Activated CD4-positive, alpha-beta T cell treated with anti-CD3 and anti-CD28 coated beads, Interleukin-2, Interleukin-4, amounts not matched to agents 100 ng/mL and 50 ng/mL, durations not matched to agents 16 hours and 8 hours (primary cell): ENCODE data around the gene CD151.

Experiments
- DNase-seq: peaks from one replicate; pipeline ENCODE4 v3.0.0-alpha.2; 2020; ENCODE audit warnings: low spot score

CD151 gene

GRCh38 chr11:832529-833113, at the start of gene CD151:
CD151 (plus strand) TSS chr11:832952; CDS start chr11:836070, 3,118 bp downstream.
- DNase-seq = no peak

DNA sequence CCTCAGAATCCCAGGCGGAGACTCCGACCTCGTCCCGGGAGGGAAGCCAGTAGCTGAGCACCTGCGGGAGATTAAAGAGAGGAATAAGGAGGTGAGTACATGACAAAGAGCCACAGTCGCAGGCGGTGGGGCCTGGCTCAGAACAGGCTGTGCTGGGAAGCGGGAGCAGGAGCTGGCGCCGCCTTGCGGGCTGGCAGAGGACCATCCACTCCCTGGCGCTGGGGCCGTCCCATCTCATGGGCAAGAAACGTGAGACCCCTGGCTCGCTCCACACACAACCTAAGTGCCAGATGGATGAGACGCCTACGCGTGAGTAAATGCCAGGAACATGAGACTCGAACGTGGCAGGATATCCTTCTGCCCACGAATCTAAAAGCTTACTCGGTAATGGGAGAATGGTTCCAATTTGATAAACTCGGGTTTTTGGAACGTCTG, 49.2 kb upstream of the CD151 start:
- DNase-seq = no peak

DNA sequence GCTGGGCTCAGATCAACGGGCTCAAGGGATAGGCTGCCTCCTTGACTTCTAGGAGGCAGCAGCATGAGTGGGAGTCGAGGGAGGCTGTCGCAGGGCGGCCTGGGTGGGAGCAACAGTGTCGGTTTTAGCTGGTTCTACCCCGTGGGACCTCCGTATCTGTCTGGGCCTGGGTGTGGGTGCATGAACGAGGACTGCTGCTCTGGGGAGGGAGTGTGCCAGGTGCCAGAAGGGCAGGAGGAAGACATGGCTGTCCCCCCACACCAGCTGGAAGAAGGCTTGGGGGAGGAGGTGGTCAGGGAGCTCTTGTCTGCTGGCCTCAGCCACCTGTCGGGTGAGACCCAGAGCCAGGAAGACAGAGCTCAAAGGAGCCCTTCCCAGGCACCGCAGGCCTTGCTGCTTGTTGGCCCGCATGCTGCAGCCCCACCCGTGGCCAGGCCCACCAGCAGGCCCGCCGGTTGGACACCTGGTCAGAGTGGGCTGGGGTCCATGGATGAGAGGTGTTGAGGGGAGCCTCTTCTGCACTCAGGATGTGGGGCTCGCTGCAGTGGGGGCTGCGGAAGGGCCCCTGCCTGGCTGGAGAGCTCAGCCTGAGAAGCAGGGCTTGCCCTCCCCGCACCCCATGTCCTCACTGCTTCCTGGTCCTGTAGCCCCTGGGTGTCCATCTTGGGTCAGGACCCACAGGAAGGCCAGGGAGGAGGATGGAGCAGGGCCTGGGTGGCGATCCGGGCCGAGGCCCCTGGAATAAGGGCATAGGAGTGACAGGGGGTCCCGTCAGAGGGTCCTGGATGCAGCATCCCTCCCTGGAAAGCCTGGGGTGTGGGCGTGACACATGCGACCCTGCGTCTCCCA, 46.3 kb upstream of the CD151 start:
- no peak for DNase-seq

DNA sequence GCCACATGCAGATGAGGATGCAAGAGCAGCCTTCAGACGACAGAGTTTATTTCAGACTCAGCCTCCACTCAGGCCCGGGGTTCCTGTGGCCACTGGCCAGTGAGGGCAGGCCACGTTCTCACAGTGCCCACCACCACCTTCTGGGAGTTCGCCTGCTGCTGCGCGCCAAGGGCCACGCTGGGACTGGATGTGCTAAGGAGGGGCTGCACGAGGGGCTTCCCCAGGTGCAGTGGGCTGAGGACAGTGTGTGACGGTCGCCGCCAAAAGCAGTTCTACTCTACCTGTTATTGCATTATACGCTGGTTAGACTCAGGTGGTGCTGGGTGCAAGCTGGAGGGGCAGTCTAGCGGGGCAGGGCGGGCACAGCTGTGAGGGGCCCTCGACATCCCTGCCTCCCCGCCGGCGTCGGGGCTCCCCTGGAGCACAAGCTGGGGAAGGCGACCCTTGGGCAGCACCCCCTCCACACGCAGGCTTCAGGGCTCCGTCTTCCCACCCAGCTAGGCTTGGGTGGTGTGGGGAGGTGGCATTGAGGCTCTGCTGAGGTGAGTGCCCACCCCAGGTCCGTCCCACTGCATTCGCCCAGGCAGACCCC, 45.6 kb upstream of the CD151 start:
- no peak for DNase-seq

GRCh38 chr11:788009-788640, 44.6 kb upstream of the CD151 start:
- no peak for DNase-seq

DNA sequence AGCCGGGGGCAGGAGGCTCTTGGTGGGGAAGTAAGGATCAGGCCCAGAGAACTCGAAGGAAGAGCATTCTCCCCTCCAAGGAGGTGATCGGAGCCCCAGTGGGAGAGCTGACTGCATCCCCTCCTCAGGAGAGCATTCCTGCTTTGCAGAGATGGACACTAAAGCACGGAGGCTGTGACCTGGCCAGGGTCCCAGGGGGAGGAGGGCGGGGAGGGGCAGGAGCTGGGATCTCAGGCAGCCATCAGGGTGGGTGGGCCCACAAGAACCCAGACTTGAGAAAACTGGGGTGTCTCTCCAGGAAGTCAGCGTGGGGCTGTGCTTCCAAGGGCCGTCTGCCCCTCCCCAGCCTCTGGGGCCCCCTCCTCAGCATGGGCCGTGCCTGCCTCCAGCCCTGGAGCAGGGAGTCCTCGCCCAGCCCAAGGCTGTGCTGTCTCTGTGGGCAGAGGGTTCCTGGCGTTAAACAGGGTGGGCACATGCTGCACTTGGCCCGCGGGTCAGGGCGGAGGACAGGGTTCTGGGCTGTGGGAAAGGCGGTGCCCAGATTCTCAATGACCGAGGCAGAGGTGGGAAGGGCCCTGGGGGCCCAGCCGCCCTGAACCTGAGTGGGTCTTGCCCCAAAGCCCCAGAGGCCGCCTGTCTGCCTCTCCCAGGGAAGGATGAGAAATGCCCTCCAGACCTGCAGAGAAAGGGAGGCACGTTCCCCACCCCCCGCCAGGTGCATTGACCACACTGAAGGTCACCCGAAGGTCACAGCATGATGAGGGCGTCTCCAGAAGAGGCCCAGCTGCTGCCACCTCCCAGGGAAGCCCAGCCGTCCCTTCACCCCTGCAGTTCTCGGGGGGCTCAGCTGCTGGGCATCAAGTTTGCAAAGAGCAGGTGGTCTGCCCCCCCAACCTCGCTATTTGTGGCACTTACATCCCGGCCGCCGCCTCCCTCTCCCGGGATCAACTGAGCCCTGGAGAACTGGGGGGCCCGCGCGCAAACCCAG, 43.5 kb upstream of the CD151 start:
- no peak for DNase-seq

DNA sequence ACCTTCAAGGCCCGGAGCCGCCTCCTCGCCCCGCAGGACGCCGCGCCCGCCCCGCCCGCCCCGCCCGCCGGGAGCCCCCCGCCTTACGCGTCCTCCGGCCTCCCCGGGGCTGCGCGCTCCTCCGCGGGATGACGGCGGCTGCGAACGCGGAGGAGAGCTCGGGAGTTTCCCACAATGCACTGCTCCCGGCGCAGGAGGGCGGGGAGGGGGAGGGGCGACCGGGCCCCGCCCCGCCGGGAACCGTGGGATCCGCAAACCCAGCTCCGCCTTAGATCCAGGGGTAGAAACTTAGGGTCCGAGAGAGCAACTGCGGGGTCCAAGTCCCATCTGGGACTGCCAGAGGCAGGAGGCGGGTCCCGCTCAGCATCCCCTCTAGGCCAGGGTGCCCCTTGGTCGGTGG, 42.8 kb upstream of the CD151 start, which contains the start of gene CEND1:
CEND1 (minus strand) TSS at position 148 of the 400 bp plus-strand sequence. CDS start 1,514 bp downstream, outside the sequence.
- no peak for DNase-seq

DNA sequence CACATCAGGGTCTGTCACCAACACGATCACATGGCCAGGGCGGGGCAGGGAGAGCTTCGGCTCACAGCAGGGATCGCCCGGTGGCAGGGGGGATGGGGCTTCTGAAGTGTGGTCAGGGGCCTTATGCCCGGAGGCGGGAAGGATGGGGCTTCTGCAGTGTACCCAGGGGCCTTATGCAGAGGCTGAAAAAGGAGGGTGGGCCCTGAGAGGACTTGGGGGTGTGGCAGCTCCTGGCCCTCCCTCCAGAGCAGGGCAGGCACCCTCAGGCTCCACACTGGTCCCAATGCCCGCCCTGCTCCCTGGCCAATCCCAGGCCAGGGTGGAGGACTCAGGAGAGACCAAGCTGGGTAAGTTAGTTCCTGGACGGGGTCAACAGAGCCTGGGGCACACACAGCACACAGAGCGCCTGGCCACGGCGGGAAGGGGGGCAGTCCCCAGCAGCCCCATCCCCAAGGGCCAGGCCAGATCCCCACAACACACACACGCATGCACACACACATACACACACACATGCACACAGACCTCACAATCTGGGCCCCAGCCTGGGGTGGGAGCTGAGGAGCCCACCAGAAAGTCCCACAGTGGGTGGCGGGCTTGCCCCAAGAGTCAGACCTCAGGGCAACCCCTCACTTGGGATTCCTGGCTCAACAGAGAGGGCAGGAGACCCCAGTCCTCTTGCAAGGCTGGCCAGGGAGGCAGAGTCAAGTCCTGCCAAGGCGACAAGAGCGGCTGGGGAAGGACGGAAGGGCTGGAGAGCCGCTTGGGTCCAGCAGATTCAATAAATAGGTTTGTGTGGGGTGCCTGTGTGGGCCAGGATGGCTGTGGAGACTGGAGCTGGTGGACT, 41.8 kb upstream of the CD151 start:
- DNase-seq = no peak

- no peak for DNase-seq
Measured at GRCh38 chr11:791658-792534, 40.9 kb upstream of the CD151 start.

GRCh38 chr11:792535-792821, 40.3 kb upstream of the CD151 start:
- no peak for DNase-seq

DNA sequence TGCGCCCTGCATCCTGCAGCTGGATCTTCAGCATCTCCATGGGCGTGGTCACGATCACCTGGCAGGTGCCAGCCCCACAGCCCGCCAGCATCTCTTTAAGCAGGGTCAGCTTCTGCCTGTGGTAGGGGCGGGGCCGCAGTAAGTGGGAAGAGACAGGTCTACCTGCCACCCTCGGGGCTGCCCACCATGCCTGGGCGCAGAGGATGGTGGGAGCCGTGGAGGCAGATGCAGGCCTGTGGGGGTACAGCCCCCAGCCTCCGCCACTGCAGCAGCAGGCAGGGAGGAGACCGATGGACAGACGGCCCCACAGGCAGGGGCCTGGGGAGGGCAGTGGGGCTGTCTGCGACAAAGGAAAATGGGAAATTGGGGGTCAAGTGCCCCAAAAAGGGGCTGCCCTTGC, 39.9 kb upstream of the CD151 start:
- no peak for DNase-seq

DNA sequence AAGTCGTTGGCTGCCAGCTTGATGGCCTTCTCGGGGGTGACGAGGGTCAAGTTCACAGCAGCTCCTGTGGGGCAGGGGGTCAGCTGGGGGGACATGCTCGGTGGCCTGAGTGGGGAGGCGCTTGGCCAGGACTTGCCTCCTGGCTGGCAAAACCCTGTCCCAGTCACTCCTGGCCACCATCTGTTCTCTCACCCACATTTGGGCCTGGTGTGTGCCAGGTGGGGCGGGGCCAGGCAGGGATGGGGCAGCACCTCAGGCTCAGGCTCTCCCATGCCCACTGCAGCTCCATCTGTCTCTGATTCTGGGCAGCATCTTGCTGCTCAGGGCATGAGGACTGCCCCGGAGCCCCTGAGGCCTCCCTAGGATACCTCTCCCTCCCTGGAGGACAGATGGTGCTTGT, 39.2 kb upstream of the CD151 start:
- DNase-seq = no peak

GRCh38 chr11:794013-794765, 38.6 kb upstream of the CD151 start:
- no peak for DNase-seq

GRCh38 chr11:794766-795633, 37.8 kb upstream of the CD151 start:
- no peak for DNase-seq

GRCh38 chr11:795634-796564, 36.9 kb upstream of the CD151 start:
- peak; percentile 87 for DNase-seq

- no peak for DNase-seq
Measured at GRCh38 chr11:796565-797295, 36.0 kb upstream of the CD151 start.
